Smooth muscle cell (in vitro differentiated cells): ENCODE data around the gene ITSN2. TPM values are rescaled to one million over a fixed set of nuclear protein-coding genes. Genes with fewer than 3 reads are reported as not detected.
"Not testable (repeated sequence)": the region's sequence is repeated elsewhere in the genome, so short reads cannot be mapped to it uniquely, and the experiment has no call there.

Experiments used
- DNase-seq: peaks from one replicate; lab custom pipeline; 2025; ENCODE audit not compliant: unreplicated experiment; lab: John Stamatoyannopoulos, UW
- H2AFZ ChIP-seq: fragments of 200-600 bp; sonication (generic); 2 replicates; pipeline ENCODE4 v1.6.0; 2016; ENCODE audit warnings: antibody characterized with exemption, low read depth, mild to moderate bottlenecking
- H3F3A ChIP-seq: fragments of 200-600 bp; sonication (generic); 2 replicates; pipeline ENCODE4 v1.6.0; 2017; ENCODE audit warnings: antibody characterized with exemption, low read depth
- H3K27ac ChIP-seq: fragments of 200-600 bp; sonication (generic); 2 replicates; pipeline ENCODE4 v1.5.1; 2016; ENCODE audit warnings: low read depth, mild to moderate bottlenecking
- H3K27me3 ChIP-seq: fragments of 200-600 bp; sonication (generic); 2 replicates; pipeline ENCODE4 v1.6.1; 2016; ENCODE audit warnings: low read depth, mild to moderate bottlenecking
- H3K36me3 ChIP-seq: fragments of 200-600 bp; sonication (generic); 2 replicates; pipeline ENCODE4 v1.5.1; 2016; ENCODE audit warnings: low read depth
- H3K4me1 ChIP-seq: fragments of 200-600 bp; sonication (generic); 2 replicates; pipeline ENCODE4 v1.5.1; 2016; ENCODE audit warnings: low read depth
- H3K4me2 ChIP-seq: fragments of 200-600 bp; sonication (generic); 2 replicates; pipeline ENCODE4 v1.6.0; 2016; ENCODE audit warnings: mild to moderate bottlenecking
- H3K4me3 ChIP-seq: fragments of 200-600 bp; sonication (generic); 2 replicates; pipeline ENCODE4 v1.5.1; 2016; ENCODE audit warnings: mild to moderate bottlenecking
- H3K79me2 ChIP-seq: fragments of 200-600 bp; sonication (generic); 2 replicates; pipeline ENCODE4 v1.6.0; 2016; ENCODE audit warnings: low read depth, mild to moderate bottlenecking
- H3K9ac ChIP-seq: fragments of 200-600 bp; sonication (generic); 2 replicates; pipeline ENCODE4 v1.6.0; 2016; ENCODE audit warnings: low read depth
- H3K9me3 ChIP-seq: fragments of 200-600 bp; sonication (generic); replicated peaks from 2 replicates; pipeline ENCODE4 v1.5.1; 2016; ENCODE audit warnings: low read depth
- H4K20me1 ChIP-seq: fragments of 200-600 bp; sonication (generic); 2 replicates; pipeline ENCODE4 v1.6.0; 2016; ENCODE audit warnings: low read depth
- WGBS: methylation state at CpG from one replicate; pipeline ENCODE4 v1.1.7; 2016; ENCODE audit warnings: low lambda C conversion rate; 5-methylcytosine and 5-hydroxymethylcytosine counted together
- polyA plus RNA-seq: library from polyadenylated mRNA; unstranded; fragments of >200 nt; fragmentation: Nextera tagmentation; extraction: Ambion mirVana; gene quantifications from 2 replicates; pipeline ENCODE4 v1.2.1, GENCODE V29; 2016
- total RNA-seq: library from RNA; depleted of rRNA; stranded (reverse); fragments of >200 nt; gene quantifications from 2 replicates; pipeline ENCODE4 v1.2.3, GENCODE V29; 2014
- TF ChIP-seq, protein P1 (sequence below): fragments of 200-600 bp; sonication (generic); IDR thresholded peaks from 2 replicates; pipeline ENCODE4 v1.5.1; 2017; ENCODE audit warnings: borderline replicate concordance, mild to moderate bottlenecking, antibody characterized with exemption; ENCODE audit not compliant: insufficient read depth, poor library complexity, severe bottlenecking

Gene ITSN2
- total and polyA plus RNA-seq, 2 experiments from 2014 or later, result 8.5 to 19.6 TPM

- no peaks in the 10 kb centered on the region for H3K9me3 ChIP-seq
- TF ChIP-seq, protein P1, sequence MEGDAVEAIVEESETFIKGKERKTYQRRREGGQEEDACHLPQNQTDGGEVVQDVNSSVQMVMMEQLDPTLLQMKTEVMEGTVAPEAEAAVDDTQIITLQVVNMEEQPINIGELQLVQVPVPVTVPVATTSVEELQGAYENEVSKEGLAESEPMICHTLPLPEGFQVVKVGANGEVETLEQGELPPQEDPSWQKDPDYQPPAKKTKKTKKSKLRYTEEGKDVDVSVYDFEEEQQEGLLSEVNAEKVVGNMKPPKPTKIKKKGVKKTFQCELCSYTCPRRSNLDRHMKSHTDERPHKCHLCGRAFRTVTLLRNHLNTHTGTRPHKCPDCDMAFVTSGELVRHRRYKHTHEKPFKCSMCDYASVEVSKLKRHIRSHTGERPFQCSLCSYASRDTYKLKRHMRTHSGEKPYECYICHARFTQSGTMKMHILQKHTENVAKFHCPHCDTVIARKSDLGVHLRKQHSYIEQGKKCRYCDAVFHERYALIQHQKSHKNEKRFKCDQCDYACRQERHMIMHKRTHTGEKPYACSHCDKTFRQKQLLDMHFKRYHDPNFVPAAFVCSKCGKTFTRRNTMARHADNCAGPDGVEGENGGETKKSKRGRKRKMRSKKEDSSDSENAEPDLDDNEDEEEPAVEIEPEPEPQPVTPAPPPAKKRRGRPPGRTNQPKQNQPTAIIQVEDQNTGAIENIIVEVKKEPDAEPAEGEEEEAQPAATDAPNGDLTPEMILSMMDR, result no peak
- no peaks in the 10 kb centered on the region for H3F3A ChIP-seq
- H4K20me1 ChIP-seq, result peaks cover 2% of the 10 kb centered on the region
- peaks cover 22% of the 10 kb centered on the region for H3K79me2 ChIP-seq
- no peak overlapping the region for H3K27ac ChIP-seq
- DNase-seq, result no peak
- no peak overlapping the region for H3K9ac ChIP-seq
- WGBS, result 65% methylated on average over 4 of the region's 4 CpGs
- no peak overlapping the region for H2AFZ ChIP-seq
- no peaks in the 10 kb centered on the region for H3K36me3 ChIP-seq
- no peak overlapping the region for H3K4me3 ChIP-seq
- no peak overlapping the region for H3K4me2 ChIP-seq
- H3K27me3 ChIP-seq, result no peaks in the 10 kb centered on the region
- H3K4me1 ChIP-seq, result no peaks in the 10 kb centered on the region
Measured at GRCh38 chr2:24362253-24362652, 1.9 kb upstream of the ITSN2 start.

DNA sequence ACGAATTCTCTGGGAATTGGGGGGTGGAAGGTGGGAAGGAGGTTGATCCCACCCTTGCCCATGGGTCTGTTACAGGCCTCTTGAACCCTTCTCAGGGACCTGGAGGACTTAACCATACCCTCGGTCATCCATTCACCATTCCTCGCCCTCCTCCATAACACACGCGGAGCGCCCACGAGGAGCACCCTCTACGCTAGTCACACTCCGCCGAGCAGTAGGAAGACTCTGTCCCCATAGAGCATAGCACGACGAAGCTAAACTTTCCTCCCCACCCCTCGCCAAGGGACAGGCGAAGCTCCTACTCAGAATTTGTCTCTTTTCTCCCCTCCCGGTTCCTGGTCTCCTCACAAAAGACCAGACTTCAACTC is 611 bp upstream of the ITSN2 start:
- no peak for DNase-seq
- Histone ChIP-seq H3K4me2 (peak overlapping the region; percentile 94), H3K27ac (no peak overlapping the region), H4K20me1 (peaks cover 2% of the 10 kb centered on the region), H2AFZ (peak overlapping the region; percentile 73), H3K9ac (peak overlapping the region; percentile 75), H3K79me2 (peaks cover 31% of the 10 kb centered on the region), H3K27me3 (no peaks in the 10 kb centered on the region), H3K4me1 (no peaks in the 10 kb centered on the region), H3F3A (no peaks in the 10 kb centered on the region), H3K4me3 (peak overlapping the region; percentile 72), H3K36me3 (no peaks in the 10 kb centered on the region), H3K9me3 (no peaks in the 10 kb centered on the region)
- TF ChIP-seq, protein P1, result no peak
- WGBS, result 83% methylated on average over 14 of the region's 15 CpGs

GRCh38 chr2:24359129-24360049 is 947 bp downstream of the ITSN2 start:
- H3K36me3 ChIP-seq, result no peaks in the 10 kb centered on the region
- peaks cover 43% of the 10 kb centered on the region for H3K79me2 ChIP-seq
- H3K9ac ChIP-seq, result peak overlapping the region; percentile 75
- WGBS, result 17% methylated on average over 45 of the region's 46 CpGs
- H3K27ac ChIP-seq, result no peak overlapping the region
- no peaks in the 10 kb centered on the region for H3K4me1 ChIP-seq
- H3F3A ChIP-seq, result no peaks in the 10 kb centered on the region
- H3K27me3 ChIP-seq, result no peaks in the 10 kb centered on the region
- H3K4me3 ChIP-seq, result peak overlapping the region; percentile 72
- H2AFZ ChIP-seq, result peak overlapping the region; percentile 73
- DNase-seq, result no peak
- H3K9me3 ChIP-seq, result no peaks in the 10 kb centered on the region
- H4K20me1 ChIP-seq, result peaks cover 10% of the 10 kb centered on the region
- H3K4me2 ChIP-seq, result peak overlapping the region; percentile 94
- TF ChIP-seq, protein P1, result no peak

DNA sequence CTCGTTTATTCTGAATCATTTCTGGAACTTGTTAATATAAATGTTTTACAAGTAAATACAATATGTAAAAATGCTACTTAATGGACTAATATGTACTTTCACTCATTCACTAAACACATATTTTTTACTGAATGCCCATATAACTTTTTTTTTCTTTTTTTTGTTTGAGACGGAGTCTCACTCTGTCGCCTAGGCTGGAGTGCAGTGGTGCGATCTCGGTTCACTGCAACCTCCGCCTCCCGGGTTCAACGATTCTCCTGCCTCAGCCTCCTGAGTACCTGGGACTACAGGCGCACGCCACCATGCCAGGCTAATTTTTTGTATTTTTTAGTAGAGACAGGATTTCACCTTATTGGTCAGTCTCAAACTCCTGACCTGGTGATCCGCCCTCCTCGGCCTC is 2.6 kb downstream of the ITSN2 start:
- peaks cover 59% of the 10 kb centered on the region for H3K79me2 ChIP-seq
- DNase-seq, H3K36me3 ChIP-seq, H2AFZ ChIP-seq, H3K4me3 ChIP-seq, H3K27ac ChIP-seq, H3K9ac ChIP-seq, H3K27me3 ChIP-seq, H3F3A ChIP-seq, H3K4me2 ChIP-seq, H3K4me1 ChIP-seq, H3K9me3 ChIP-seq: not testable (repeated sequence)
- WGBS, result 96% methylated on average over 12 of the region's 12 CpGs
- H4K20me1 ChIP-seq, result peaks cover 25% of the 10 kb centered on the region

DNA sequence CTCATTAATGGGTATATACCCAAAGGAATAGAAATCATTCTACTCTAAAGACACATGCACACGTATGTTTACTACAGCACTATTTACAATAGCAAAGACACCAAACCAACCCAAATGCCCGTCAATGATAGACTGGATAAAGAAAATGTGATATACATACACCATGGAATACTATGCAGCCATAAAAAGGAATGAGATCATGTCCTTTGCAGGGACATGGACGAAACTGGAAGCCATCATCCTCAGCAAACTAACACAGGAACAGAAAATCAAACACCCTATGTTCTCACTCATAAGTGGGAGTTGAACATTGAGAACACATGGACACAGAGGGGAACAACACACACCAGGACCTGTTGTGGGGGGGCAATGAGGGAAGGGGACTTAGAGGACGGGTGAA is 3.2 kb downstream of the ITSN2 start:
- not testable (repeated sequence) for H3K27me3 ChIP-seq, H3K4me1 ChIP-seq, H3K27ac ChIP-seq, H3K4me3 ChIP-seq, H3K4me2 ChIP-seq, H3K9me3 ChIP-seq, H3K36me3 ChIP-seq, H3K9ac ChIP-seq, H2AFZ ChIP-seq, H3F3A ChIP-seq, DNase-seq
- peaks cover 66% of the 10 kb centered on the region for H3K79me2 ChIP-seq
- peaks cover 32% of the 10 kb centered on the region for H4K20me1 ChIP-seq
- WGBS, result 84% methylated on average over 4 of the region's 4 CpGs
